Fibroblast of the conjunctiva (primary cell): ENCODE data around the gene THOP1.
"Not testable (repeated sequence)": the region's sequence is repeated elsewhere in the genome, so short reads cannot be mapped to it uniquely, and the experiment has no call there.

Experiments used
- DNase-seq: peaks from one replicate; pipeline ENCODE4 v3.0.0-alpha.2; 2010; ENCODE audit warnings: low read depth

THOP1 gene

GRCh38 chr19:2817237-2817829 is 32.0 kb downstream of the THOP1 start:
- not testable (repeated sequence) for DNase-seq

- peak; percentile 96 for DNase-seq
Measured at GRCh38 chr19:2819540-2820111, 34.3 kb downstream of the THOP1 start, which contains the start of gene ZNF554. ZNF554 (plus strand) TSS chr19:2819868; CDS start chr19:2820072, 204 bp downstream.

- no peak for DNase-seq
Measured at GRCh38 chr19:2820112-2820702, 34.9 kb downstream of the THOP1 start.

- DNase-seq, result no peak
Measured at GRCh38 chr19:2822846-2823245, 37.5 kb downstream of the THOP1 start.

- no peak for DNase-seq
Measured at GRCh38 chr19:2823646-2824045, 38.3 kb downstream of the THOP1 start.

GRCh38 chr19:2824129-2824528 is 38.8 kb downstream of the THOP1 start:
- no peak for DNase-seq

- no peak for DNase-seq
Measured at GRCh38 chr19:2827022-2827421, 41.7 kb downstream of the THOP1 start.

- DNase-seq, result no peak
Measured at GRCh38 chr19:2827840-2828489, 42.7 kb downstream of the THOP1 start.

- DNase-seq, result no peak
Measured at GRCh38 chr19:2834294-2834871, 49.1 kb downstream of the THOP1 start.

GRCh38 chr19:2837430-2837829 is 52.1 kb downstream of the THOP1 start:
- DNase-seq, result no peak

- peak; percentile 97 for DNase-seq
Measured at GRCh38 chr19:2840794-2841791, 55.8 kb downstream of the THOP1 start, which contains the start of gene ZNF555. ZNF555 (plus strand) TSS chr19:2841475; CDS start chr19:2841573, 98 bp downstream.

GRCh38 chr19:2841855-2842574 is 56.7 kb downstream of the THOP1 start:
- DNase-seq, result no peak

GRCh38 chr19:2845107-2845506 is 59.8 kb downstream of the THOP1 start:
- no peak for DNase-seq

- DNase-seq, result no peak
Measured at GRCh38 chr19:2846180-2846894, 61.0 kb downstream of the THOP1 start.

GRCh38 chr19:2847507-2847906 is 62.2 kb downstream of the THOP1 start:
- no peak for DNase-seq

- DNase-seq, result no peak
Measured at GRCh38 chr19:2848616-2849015, 63.3 kb downstream of the THOP1 start.

- DNase-seq, result no peak
Measured at GRCh38 chr19:2850256-2850925, 65.1 kb downstream of the THOP1 start.

GRCh38 chr19:2852598-2852997 is 67.3 kb downstream of the THOP1 start:
- DNase-seq, result no peak

- DNase-seq, result no peak
Measured at GRCh38 chr19:2853015-2853606, 67.8 kb downstream of the THOP1 start.
